H9 (cell line): ENCODE measurements around the gene FCHO1. TPM values are rescaled to one million over a fixed set of nuclear protein-coding genes. Genes with fewer than 3 reads are reported as not detected.

Experiments used
- DNase-seq: peaks from one replicate; pipeline ENCODE4 v3.0.0-alpha.2; 2017
- H2AFZ ChIP-seq: one replicate; pipeline ENCODE4 v1.6.1; 2013; ENCODE audit warnings: mild to moderate bottlenecking, low read length, control low read depth, moderate library complexity
- H2AK5ac ChIP-seq: 2 replicates; pipeline ENCODE4 v1.6.1; 2013; ENCODE audit warnings: low read length, control low read depth, mixed read lengths; ENCODE audit not compliant: insufficient read length
- H2BK120ac ChIP-seq: one replicate; pipeline ENCODE4 v1.6.1; 2013; ENCODE audit warnings: low read depth, mild to moderate bottlenecking, low read length, control low read depth, inconsistent platforms; ENCODE audit not compliant: poor library complexity, severe bottlenecking
- H2BK12ac ChIP-seq: 2 replicates; pipeline ENCODE4 v1.6.1; 2013; ENCODE audit warnings: low read length, control low read depth, mixed read lengths, low read depth; ENCODE audit not compliant: insufficient read length
- H2BK15ac ChIP-seq: 2 replicates; pipeline ENCODE4 v1.6.1; 2013; ENCODE audit warnings: low read depth, low read length, control low read depth
- H2BK20ac ChIP-seq: one replicate; pipeline ENCODE4 v1.6.1; 2013; ENCODE audit warnings: low read depth, mild to moderate bottlenecking, low read length, control low read depth, inconsistent platforms; ENCODE audit not compliant: poor library complexity, severe bottlenecking
- H2BK5ac ChIP-seq: 2 replicates; pipeline ENCODE4 v1.6.1; 2013; ENCODE audit warnings: low read length, control low read depth, mixed read lengths; ENCODE audit not compliant: insufficient read length
- H3K14ac ChIP-seq: 2 replicates; pipeline ENCODE4 v1.6.1; 2013; ENCODE audit warnings: low read length, control low read depth; ENCODE audit not compliant: insufficient read depth
- H3K18ac ChIP-seq: 2 replicates; pipeline ENCODE4 v1.6.1; 2013; ENCODE audit warnings: low read depth, mild to moderate bottlenecking, mixed read lengths, low read length, control low read depth; ENCODE audit not compliant: insufficient read length
- H3K23ac ChIP-seq: 2 replicates; pipeline ENCODE4 v1.6.1; 2013; ENCODE audit warnings: low read length, control low read depth, mixed read lengths, low read depth; ENCODE audit not compliant: insufficient read length
- H3K23me2 ChIP-seq: 2 replicates; pipeline ENCODE4 v1.6.1; 2013; ENCODE audit warnings: low read depth, mild to moderate bottlenecking, mixed read lengths, low read length, control low read depth; ENCODE audit not compliant: insufficient read length, poor library complexity, severe bottlenecking
- H3K27ac ChIP-seq: 2 replicates; pipeline ENCODE4 v1.5.1; 2013; ENCODE audit warnings: low read length, control low read depth, mixed read lengths, low read depth; ENCODE audit not compliant: insufficient read length
- H3K27me3 ChIP-seq: 2 replicates; pipeline ENCODE4 v1.6.1; 2013; ENCODE audit warnings: low read length, control low read depth, inconsistent platforms; ENCODE audit not compliant: insufficient read depth
- H3K4ac ChIP-seq: 2 replicates; pipeline ENCODE4 v1.6.1; 2013; ENCODE audit warnings: low read depth, mild to moderate bottlenecking, control low read depth, inconsistent platforms, low read length, moderate library complexity
- H3K4me1 ChIP-seq: 2 replicates; pipeline ENCODE4 v1.6.1; 2013; ENCODE audit warnings: low read length, control low read depth, inconsistent platforms; ENCODE audit not compliant: insufficient read depth
- H3K4me2 ChIP-seq: 2 replicates; pipeline ENCODE4 v1.6.1; 2013; ENCODE audit warnings: low read length, control low read depth, mixed read lengths; ENCODE audit not compliant: insufficient read length, insufficient read depth
- H3K56ac ChIP-seq: 2 replicates; pipeline ENCODE4 v1.6.1; 2013; ENCODE audit warnings: low read depth, mild to moderate bottlenecking, mixed read lengths, low read length, control low read depth; ENCODE audit not compliant: insufficient read length
- H3K79me1 ChIP-seq: 2 replicates; pipeline ENCODE4 v1.6.1; 2013; ENCODE audit warnings: low read depth, mild to moderate bottlenecking, moderate library complexity, low read length, control low read depth, inconsistent platforms; ENCODE audit not compliant: insufficient read depth, poor library complexity, severe bottlenecking
- H3K79me2 ChIP-seq: 2 replicates; pipeline ENCODE4 v1.6.1; 2013; ENCODE audit warnings: low read length, control low read depth, inconsistent platforms; ENCODE audit not compliant: insufficient read depth
- H3K9ac ChIP-seq: 2 replicates; pipeline ENCODE4 v1.6.1; 2013; ENCODE audit warnings: low read length, control low read depth, mixed read lengths; ENCODE audit not compliant: insufficient read length; ENCODE audit errors: extremely low read depth
- H3K9me3 ChIP-seq: one replicate; pipeline ENCODE4 v1.6.1; 2013; ENCODE audit warnings: low read depth, low read length, inconsistent platforms; ENCODE audit not compliant: control insufficient read depth
- H3T11ph ChIP-seq: one replicate; pipeline ENCODE4 v1.6.1; 2013; ENCODE audit warnings: mild to moderate bottlenecking, low read length, control low read depth, inconsistent platforms
- H4K20me1 ChIP-seq: one replicate; pipeline ENCODE4 v1.6.1; 2013; ENCODE audit not compliant: control insufficient read depth, insufficient read length, insufficient read depth
- H4K5ac ChIP-seq: 2 replicates; pipeline ENCODE4 v1.6.1; 2013; ENCODE audit warnings: low read depth, mild to moderate bottlenecking, mixed read lengths, low read length, control low read depth; ENCODE audit not compliant: insufficient read length
- H4K8ac ChIP-seq: replicated peaks from 2 replicates; pipeline ENCODE4 v1.6.1; 2013; ENCODE audit warnings: low read length, control low read depth, mixed read lengths, low read depth; ENCODE audit not compliant: insufficient read length
- H4K91ac ChIP-seq: 2 replicates; pipeline ENCODE4 v1.6.1; 2013; ENCODE audit warnings: low read depth, mild to moderate bottlenecking, moderate library complexity, mixed read lengths, low read length, control low read depth; ENCODE audit not compliant: insufficient read length
- H3K27ac Mint-ChIP-seq, 3 experiments: 2 replicates in 2 of 3; 3 replicates in 1 of 3; pipeline ENCODE4 v1.8.0; 2020 to 2021; ENCODE audit warnings: mixed read lengths in 3 of 3, mild to moderate bottlenecking in 1 of 3, moderate library complexity in 1 of 3
- H3K27me3 Mint-ChIP-seq: 2 replicates; pipeline ENCODE4 v1.8.0; 2021; ENCODE audit warnings: low read depth, mild to moderate bottlenecking, moderate library complexity, mixed read lengths
- H3K36me3 Mint-ChIP-seq, 3 experiments: 2 replicates in 2 of 3; 3 replicates in 1 of 3; pipeline ENCODE4 v1.8.0; 2020 to 2021; ENCODE audit warnings: low read depth in 3 of 3, mixed read lengths in 3 of 3; ENCODE audit not compliant: insufficient read depth in 1 of 3
- H3K4me1 Mint-ChIP-seq, 2 experiments: 2 replicates each; pipeline ENCODE4 v1.8.0; 2020; ENCODE audit warnings: mixed read lengths in 2 of 2
- H3K4me3 Mint-ChIP-seq, 2 experiments: 2 replicates in 1 of 2; 3 replicates in 1 of 2; pipeline ENCODE4 v1.8.0; 2020 to 2021; ENCODE audit warnings: mild to moderate bottlenecking in 2 of 2, mixed read lengths in 2 of 2, moderate library complexity in 1 of 2
- H3K9me3 Mint-ChIP-seq, 2 experiments: 2 replicates in 1 of 2; 3 replicates in 1 of 2; pipeline ENCODE4 v1.8.0; 2020; ENCODE audit warnings: mild to moderate bottlenecking in 2 of 2, mixed read lengths in 2 of 2, moderate library complexity in 1 of 2
- WGBS: extraction: QIAGEN DNeasy Blood & Tissue Kit; methylation state at CpG from one replicate; pipeline ENCODE4 v1.1.7; 2013; ENCODE audit warnings: missing lambda C conversion rate, low lambda C conversion rate, mixed read lengths; ENCODE audit not compliant: insufficient read length; ENCODE audit errors: extremely low coverage; 5-methylcytosine and 5-hydroxymethylcytosine counted together
- total RNA-seq: library from RNA; stranded (reverse); gene quantifications from 2 replicates; pipeline ENCODE4 v1.2.1, GENCODE V29; 2021
- TF ChIP-seq, protein P1 (sequence below): fragments of 200-600 bp; sonication (generic); conservative IDR thresholded peaks from 3 replicates; pipeline ENCODE4 v1.8.0; 2021; ENCODE audit warnings: antibody characterized with exemption, mild to moderate bottlenecking

The FCHO1 gene
- total RNA-seq, 1 experiment from 2014 or later = 13.1 TPM

DNA sequence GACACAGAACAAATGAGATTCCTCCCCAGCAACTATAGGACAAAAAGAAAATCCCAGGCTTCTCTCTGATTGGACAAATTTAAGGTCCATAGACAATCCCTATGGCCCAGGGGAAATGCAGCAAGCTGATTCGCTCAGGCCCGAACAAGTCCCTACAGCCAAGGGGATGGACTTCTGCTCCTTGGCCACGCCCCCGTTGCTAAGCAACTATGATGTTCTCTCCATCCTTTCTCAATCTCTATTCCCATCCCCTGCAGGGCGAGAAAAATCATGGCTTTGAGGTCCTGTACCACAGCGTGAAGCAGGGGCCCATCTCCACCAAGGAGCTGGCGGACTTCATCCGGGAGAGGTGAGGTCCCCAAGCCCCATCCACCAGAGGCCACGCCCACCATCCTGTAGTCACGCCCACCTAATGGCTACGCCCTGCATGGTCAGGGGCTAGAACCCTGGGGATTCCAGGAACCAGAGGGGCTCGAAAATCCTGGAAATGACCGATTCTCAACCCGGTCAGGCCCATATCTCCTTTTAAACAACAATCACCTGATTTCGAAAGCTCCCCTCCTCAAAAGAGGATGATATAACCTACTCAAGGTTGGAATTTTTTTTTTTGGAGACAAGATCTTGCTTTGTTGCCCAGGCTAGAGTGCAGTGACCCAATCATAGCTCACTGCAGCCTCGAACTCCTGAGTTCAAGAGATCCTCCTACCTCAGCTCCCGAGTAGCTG is 11.4 kb downstream of the FCHO1 start:
- Mint-ChIP-seq H3K36me3 (peaks cover 3 to 10% (median 4%) of the 10 kb centered on the region in 3 experiments; a peak in 5 of 7 replicates), H3K9me3 (no peaks in the 10 kb centered on the region; a peak in 2 of 5 replicates), H3K4me1 (peaks cover 5 to 13% of the 10 kb centered on the region in 2 experiments), H3K4me3 (peak overlapping the region in 1 of 2 experiments; percentile 76; a peak in 3 of 5 replicates), H3K27ac (peak overlapping the region; percentile 72 to 96 (median 95); a peak in 5 of 7 replicates), H3K27me3 (no peaks in the 10 kb centered on the region)
- Histone ChIP-seq H4K91ac (no peak overlapping the region), H3T11ph (no peak overlapping the region), H3K56ac (no peak overlapping the region), H3K79me1 (no peaks in the 10 kb centered on the region), H2BK5ac (no peak overlapping the region), H3K9me3 (no peaks in the 10 kb centered on the region), H3K4me2 (peak overlapping the region; percentile 7), H3K27ac (no peak overlapping the region), H2BK20ac (no peak overlapping the region), H3K23ac (no peak overlapping the region), H3K23me2 (no peaks in the 10 kb centered on the region), H2AFZ (no peak overlapping the region), H3K18ac (no peak overlapping the region), H3K9ac (no peak overlapping the region), H2BK120ac (no peak overlapping the region), H2BK12ac (no peak overlapping the region), H3K4ac (no peak overlapping the region), H3K14ac (no peak overlapping the region), H3K4me1 (no peaks in the 10 kb centered on the region), H2AK5ac (no peak overlapping the region), H3K79me2 (no peaks in the 10 kb centered on the region), H4K8ac (no peak overlapping the region), H4K20me1 (no peaks in the 10 kb centered on the region), H3K27me3 (no peaks in the 10 kb centered on the region), H2BK15ac (no peak overlapping the region), H4K5ac (no peak overlapping the region)
- WGBS = no CpG with 5 or more reads among the region's 17 CpGs
- DNase-seq = peak; percentile 97
- TF ChIP-seq, protein P1, sequence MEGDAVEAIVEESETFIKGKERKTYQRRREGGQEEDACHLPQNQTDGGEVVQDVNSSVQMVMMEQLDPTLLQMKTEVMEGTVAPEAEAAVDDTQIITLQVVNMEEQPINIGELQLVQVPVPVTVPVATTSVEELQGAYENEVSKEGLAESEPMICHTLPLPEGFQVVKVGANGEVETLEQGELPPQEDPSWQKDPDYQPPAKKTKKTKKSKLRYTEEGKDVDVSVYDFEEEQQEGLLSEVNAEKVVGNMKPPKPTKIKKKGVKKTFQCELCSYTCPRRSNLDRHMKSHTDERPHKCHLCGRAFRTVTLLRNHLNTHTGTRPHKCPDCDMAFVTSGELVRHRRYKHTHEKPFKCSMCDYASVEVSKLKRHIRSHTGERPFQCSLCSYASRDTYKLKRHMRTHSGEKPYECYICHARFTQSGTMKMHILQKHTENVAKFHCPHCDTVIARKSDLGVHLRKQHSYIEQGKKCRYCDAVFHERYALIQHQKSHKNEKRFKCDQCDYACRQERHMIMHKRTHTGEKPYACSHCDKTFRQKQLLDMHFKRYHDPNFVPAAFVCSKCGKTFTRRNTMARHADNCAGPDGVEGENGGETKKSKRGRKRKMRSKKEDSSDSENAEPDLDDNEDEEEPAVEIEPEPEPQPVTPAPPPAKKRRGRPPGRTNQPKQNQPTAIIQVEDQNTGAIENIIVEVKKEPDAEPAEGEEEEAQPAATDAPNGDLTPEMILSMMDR = no peak
